ENCODE data around the gene CENPN.

DNA sequence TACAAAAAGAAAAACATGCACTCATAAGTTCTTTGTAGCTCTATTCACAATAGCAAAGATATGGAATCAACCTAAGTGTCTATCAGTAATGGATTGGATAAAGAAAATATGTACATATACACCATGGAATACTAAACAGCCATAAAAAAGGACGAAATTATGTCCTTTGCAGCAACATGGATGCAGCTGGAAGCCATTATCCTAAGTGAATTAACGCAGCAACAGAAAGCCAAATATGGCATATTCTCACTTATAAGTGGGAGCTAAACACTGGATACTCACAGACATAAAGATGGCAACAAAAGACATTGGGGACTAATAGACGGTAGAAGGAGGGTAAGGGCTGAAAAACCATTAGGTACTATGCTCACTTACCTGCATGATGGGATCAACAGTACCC lies 6.1 kb upstream of the CENPN start:
- no peak for TF ChIP-seq EZH2 (IDR thresholded peaks at IDR 0.05; ENCODE audit: borderline replicate concordance, low read length)
- TF ChIP-seq, protein P1, sequence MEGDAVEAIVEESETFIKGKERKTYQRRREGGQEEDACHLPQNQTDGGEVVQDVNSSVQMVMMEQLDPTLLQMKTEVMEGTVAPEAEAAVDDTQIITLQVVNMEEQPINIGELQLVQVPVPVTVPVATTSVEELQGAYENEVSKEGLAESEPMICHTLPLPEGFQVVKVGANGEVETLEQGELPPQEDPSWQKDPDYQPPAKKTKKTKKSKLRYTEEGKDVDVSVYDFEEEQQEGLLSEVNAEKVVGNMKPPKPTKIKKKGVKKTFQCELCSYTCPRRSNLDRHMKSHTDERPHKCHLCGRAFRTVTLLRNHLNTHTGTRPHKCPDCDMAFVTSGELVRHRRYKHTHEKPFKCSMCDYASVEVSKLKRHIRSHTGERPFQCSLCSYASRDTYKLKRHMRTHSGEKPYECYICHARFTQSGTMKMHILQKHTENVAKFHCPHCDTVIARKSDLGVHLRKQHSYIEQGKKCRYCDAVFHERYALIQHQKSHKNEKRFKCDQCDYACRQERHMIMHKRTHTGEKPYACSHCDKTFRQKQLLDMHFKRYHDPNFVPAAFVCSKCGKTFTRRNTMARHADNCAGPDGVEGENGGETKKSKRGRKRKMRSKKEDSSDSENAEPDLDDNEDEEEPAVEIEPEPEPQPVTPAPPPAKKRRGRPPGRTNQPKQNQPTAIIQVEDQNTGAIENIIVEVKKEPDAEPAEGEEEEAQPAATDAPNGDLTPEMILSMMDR (IDR thresholded peaks at IDR 0.05; ENCODE audit: low read length): no peak
